ENCODE data around the gene IFT172. TPM values are rescaled to one million over a fixed set of nuclear protein-coding genes. Genes with fewer than 3 reads are reported as not detected.

The IFT172 gene
- total and polyA plus RNA-seq, 2 donors (not counting 3 experiments of a cell fraction or from before 2014, with no cell fraction given), result 29.4 to 34.1 TPM

DNA sequence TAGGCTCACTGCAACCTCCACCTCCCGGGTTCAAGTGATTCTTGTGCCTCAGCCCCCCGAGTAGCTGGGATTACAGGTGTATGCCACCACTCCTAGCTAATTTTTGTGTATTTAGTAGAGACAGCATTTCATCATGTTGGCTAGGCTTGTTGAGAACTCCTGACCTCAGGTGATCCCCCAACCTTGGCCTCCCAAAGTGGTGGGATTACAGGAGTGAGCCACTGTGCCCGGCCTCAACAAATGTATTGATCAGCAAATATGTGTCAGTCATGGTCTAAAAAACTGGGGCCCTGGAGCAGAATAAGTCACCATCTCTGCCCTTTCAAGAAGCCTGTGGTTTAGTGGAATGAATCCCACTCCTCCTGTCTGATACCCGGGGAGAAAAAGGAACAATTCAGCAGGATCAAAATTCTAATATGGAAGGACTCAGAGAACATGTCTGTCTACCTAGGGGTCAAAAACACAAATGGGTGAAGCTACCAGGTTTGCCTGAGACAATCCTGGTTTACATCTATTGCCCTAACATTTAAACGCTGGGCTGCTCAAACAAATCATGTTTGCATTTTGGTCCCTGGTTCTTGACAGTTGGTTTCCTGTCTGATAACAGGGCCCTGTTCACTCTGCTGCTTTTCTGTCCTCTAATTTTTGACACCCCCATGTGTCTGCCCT, 28.7 kb upstream of the IFT172 start:
- intact Hi-C loops (cut with micrococcal nuclease), result no loop called here
- H4K20me1 ChIP-seq (replicated peaks; ENCODE audit: control insufficient read depth, extremely low read depth, insufficient read depth, low read length), result no peaks in the 10 kb centered on the region
- ChIA-PET CTCF (interaction anchor here (0.6 kb wide), 1 partner anchor 382 kb away, joined by 3 read pairs; no protein-coding TSS in a partner anchor), POLR2A (no interaction called here)
- H3K27ac ChIP-seq (ENCODE audit: insufficient read depth, low read depth, low read length), result no peak overlapping the region
- no peaks in the 10 kb centered on the region for H3K36me3 ChIP-seq (ENCODE audit: control insufficient read depth in 2 of 2, extremely low read depth in 1 of 2, insufficient read depth in 2 of 2, low read length in 2 of 2)
- H3K79me2 ChIP-seq (ENCODE audit: control insufficient read depth, insufficient read depth, low read length), result no peaks in the 10 kb centered on the region
- no peak overlapping the region for H3K4me2 ChIP-seq (ENCODE audit: insufficient read depth, low read length)
- BruUV-seq (replicated peaks), result no TSS peak
- TF ChIP-seq GATA2 (IDR thresholded peaks at IDR 0.05; ENCODE audit: insufficient read depth, insufficient read length, low read depth, low read length) (no peak), POLR2A (IDR thresholded peaks at IDR 0.05; ENCODE audit: low read depth, low read length) (no peak), MYC (IDR thresholded peaks at IDR 0.05; ENCODE audit: low read depth, low read length) (no peak), FOS (IDR thresholded peaks at IDR 0.05; ENCODE audit: borderline replicate concordance, insufficient read depth, low read length) (no peak), EZH2 (IDR thresholded peaks at IDR 0.05; ENCODE audit: borderline replicate concordance, low read depth, low read length, severe bottlenecking) (no peak), POLR2AphosphoS5 (IDR thresholded peaks at IDR 0.05; ENCODE audit: insufficient read depth, low read depth, low read length) (no peak), JUN (IDR thresholded peaks at IDR 0.05; ENCODE audit: borderline replicate concordance, insufficient read depth, insufficient read length, low read depth) (no peak), MAX (IDR thresholded peaks at IDR 0.05; ENCODE audit: insufficient read depth, insufficient read length) (no peak)
- TF ChIP-seq, protein P1, sequence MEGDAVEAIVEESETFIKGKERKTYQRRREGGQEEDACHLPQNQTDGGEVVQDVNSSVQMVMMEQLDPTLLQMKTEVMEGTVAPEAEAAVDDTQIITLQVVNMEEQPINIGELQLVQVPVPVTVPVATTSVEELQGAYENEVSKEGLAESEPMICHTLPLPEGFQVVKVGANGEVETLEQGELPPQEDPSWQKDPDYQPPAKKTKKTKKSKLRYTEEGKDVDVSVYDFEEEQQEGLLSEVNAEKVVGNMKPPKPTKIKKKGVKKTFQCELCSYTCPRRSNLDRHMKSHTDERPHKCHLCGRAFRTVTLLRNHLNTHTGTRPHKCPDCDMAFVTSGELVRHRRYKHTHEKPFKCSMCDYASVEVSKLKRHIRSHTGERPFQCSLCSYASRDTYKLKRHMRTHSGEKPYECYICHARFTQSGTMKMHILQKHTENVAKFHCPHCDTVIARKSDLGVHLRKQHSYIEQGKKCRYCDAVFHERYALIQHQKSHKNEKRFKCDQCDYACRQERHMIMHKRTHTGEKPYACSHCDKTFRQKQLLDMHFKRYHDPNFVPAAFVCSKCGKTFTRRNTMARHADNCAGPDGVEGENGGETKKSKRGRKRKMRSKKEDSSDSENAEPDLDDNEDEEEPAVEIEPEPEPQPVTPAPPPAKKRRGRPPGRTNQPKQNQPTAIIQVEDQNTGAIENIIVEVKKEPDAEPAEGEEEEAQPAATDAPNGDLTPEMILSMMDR (IDR thresholded peaks at IDR 0.05; ENCODE audit: extremely low read depth in 1 of 2, insufficient read depth in 1 of 2, low read depth in 1 of 2, low read length in 2 of 2), result no peak
- no peak for FAIRE-seq
- no peak overlapping the region for H2AFZ ChIP-seq (ENCODE audit: low read depth, low read length)
- no peaks in the 10 kb centered on the region for H3K4me1 ChIP-seq (ENCODE audit: control insufficient read depth, extremely low read depth, insufficient read depth, low read length)
- dilution Hi-C loops (cut with MboI; ENCODE audit: extremely low pct_ligation_motif_present, low sequenced_read_pairs), result no loop called here
- H3K4me3 ChIP-seq (replicated peaks in 1 of 3; ENCODE audit: insufficient read depth in 1 of 3, low read depth in 1 of 3, low read length in 3 of 3), result no peak overlapping the region
- H3K9me1 ChIP-seq (replicated peaks; ENCODE audit: control insufficient read depth, extremely low read depth, insufficient read depth, low read length), result no peaks in the 10 kb centered on the region
- H3K9ac ChIP-seq (replicated peaks; ENCODE audit: extremely low read depth, insufficient read depth, low read length), result no peak overlapping the region
- no peaks in the 10 kb centered on the region for H3K27me3 ChIP-seq (ENCODE audit: control insufficient read depth in 2 of 2, insufficient read depth in 2 of 2, low read length in 2 of 2)
- H3K9me3 ChIP-seq (replicated peaks; ENCODE audit: control insufficient read depth, insufficient read depth, low read length), result no peaks in the 10 kb centered on the region
- no peak for DNase-seq (ENCODE audit: low read depth, low spot score)
